Cardiac fibroblast (primary cell): ENCODE measurements around the gene DGKB.

Experiments
- DNase-seq, 2 donors: peaks; one replicate each; pipeline versions ENCODE4 v3.0.0 to v3.0.0-alpha.2; 2010; ENCODE audit warnings: low read depth in 2 of 2
- H3K4me3 ChIP-seq, 2 donors: replicated peaks in 1 of 2; 1 replicate in 1 of 2; 2 replicates in 1 of 2; pipeline ENCODE4 v1.5.1; 2011; ENCODE audit warnings: low read depth in 2 of 2, low read length in 2 of 2, mild to moderate bottlenecking in 2 of 2, moderate library complexity in 1 of 2
- TF ChIP-seq, protein P1 (sequence below): IDR thresholded peaks from one replicate; pipeline ENCODE4 v1.5.1; 2011; ENCODE audit warnings: low read depth, mild to moderate bottlenecking, low read length, inconsistent platforms

DGKB gene

DNA sequence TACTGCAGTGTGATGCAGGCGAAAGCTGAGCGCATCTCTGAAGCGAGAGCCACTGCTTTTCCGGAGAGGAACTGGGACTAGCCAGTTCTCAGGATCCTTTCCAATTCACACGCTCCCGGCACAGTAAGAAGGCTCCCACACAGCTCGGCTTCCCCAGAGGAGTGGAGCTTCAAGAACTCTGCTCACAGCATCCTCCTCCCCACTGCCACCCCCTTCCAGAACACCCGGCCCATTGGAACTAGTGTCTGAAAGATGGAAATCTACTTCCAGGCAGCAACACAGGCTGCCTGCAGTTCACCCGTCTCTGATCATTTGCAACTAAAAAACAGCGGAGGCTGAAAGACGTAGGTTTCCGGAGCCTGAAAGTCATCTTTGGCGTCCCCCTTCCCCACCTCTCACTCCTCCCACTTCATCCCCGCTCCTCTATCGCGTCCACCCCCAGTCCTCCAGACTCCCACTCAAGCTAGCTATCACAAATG, at the start of gene DGKB:
TSS of gene DGKB (minus strand) at position 163 of the 479 bp plus-strand sequence.
- H3K4me3 ChIP-seq = peak within 1 kb of the TSS; percentile 25 to 51
- TF ChIP-seq, protein P1, sequence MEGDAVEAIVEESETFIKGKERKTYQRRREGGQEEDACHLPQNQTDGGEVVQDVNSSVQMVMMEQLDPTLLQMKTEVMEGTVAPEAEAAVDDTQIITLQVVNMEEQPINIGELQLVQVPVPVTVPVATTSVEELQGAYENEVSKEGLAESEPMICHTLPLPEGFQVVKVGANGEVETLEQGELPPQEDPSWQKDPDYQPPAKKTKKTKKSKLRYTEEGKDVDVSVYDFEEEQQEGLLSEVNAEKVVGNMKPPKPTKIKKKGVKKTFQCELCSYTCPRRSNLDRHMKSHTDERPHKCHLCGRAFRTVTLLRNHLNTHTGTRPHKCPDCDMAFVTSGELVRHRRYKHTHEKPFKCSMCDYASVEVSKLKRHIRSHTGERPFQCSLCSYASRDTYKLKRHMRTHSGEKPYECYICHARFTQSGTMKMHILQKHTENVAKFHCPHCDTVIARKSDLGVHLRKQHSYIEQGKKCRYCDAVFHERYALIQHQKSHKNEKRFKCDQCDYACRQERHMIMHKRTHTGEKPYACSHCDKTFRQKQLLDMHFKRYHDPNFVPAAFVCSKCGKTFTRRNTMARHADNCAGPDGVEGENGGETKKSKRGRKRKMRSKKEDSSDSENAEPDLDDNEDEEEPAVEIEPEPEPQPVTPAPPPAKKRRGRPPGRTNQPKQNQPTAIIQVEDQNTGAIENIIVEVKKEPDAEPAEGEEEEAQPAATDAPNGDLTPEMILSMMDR = no peak
- peak; percentile 42 to 50 for DNase-seq

DNA sequence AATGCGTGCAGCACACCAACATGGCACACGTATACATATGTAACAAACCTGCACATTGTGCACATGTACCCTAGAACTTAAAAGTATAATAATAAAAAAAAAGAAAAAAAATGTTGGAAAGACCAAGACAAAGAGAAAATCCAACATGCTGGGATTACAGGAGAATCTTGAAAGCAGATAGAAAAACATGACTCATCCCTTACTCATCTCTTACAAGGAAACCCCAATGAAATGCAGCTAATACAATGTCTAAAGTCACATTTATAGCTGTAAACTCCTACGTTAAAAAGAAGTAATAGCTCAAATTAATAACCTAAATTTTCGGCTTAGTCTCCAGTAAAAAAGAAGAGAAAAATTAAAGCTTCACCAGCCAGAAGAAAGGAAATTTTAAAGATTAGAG, 47.5 kb upstream of the DGKB start:
- peak in 1 of 2 donors; percentile 43 for DNase-seq
- no peak overlapping the region for H3K4me3 ChIP-seq
- TF ChIP-seq, protein P1 = no peak

DNA sequence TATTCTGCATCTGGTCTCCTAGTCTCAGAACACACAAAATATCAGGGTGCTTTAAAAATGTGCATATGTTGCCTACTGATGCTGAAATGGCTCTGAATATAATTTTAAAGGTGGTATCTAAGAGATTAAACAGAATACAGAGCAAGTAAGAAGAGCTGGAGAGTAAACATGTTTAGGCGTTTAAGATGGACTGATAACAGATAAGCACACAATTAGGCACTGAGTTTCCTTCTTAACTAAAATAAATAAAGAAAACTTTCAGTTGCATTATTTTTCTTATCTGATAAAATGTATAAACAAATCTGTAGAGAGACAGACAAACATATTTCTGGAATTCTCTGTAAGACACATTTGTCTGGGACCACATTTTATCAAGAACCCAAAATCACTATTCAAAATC, 35.6 kb upstream of the DGKB start:
- TF ChIP-seq, protein P1 = no peak
- no peak for DNase-seq
- no peak overlapping the region for H3K4me3 ChIP-seq

DNA sequence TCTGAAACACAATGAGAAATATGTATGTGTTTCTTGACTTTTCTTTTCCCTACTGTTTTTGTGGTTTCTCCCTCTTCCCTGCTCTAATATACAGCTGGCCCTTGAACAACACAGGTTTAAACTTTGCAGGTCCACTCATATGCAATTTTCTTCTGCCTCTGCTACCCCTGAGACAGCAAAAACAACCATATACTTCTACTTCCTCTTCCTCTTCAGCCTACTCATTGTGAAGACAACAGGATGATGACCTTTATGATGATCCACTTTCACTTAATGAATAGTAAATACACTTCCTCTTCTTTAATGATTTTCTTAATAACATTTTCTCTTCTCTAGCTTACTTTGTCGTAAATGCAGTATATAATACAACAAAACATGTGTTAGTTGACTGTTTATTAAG, 35.0 kb upstream of the DGKB start:
- H3K4me3 ChIP-seq = no peak overlapping the region
- TF ChIP-seq, protein P1 = no peak
- DNase-seq = no peak

DNA sequence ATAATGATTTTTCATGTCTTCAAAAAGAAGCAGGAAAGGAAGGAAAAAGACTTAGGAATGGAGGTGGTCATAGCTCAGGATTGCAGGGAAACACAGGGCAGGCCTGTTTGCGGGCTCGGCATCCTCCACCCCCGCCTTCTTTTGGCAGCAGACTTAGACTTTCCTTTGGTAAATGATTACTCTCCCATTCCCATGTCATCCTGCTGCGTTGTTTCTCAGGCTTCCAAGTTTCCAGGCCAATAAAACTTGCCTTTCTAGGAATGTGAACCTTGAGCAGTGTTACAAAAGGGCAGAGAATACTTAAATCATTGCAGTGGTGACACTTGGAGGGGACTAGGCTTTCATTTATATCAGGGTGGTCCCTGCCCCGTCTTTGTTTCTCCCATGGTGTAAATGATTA, 34.0 kb upstream of the DGKB start:
- TF ChIP-seq, protein P1 = no peak
- H3K4me3 ChIP-seq = no peak overlapping the region
- peak in 1 of 2 donors; percentile 18 for DNase-seq

DNA sequence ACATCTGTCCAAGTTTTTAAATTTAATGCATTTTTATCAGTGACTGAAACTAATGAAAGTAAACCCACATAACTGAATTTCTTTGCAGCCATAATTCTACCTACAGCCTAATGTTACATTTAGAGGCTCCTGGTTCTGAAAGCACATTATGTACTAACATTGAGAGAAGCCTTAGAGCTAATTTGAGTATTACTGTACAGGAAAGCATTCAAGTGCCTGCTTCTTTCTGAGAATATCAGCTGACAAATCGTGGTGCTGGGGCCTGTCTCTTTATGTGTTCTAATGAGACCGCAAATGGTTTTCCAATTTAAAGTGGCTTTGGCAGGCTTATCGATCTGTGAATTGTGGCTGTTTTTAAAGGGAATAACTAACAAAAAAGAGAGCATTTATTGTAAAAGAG, 32.3 kb upstream of the DGKB start:
- no peak overlapping the region for H3K4me3 ChIP-seq
- TF ChIP-seq, protein P1 = no peak
- DNase-seq = no peak
